Activated T-helper 2 cell treated with anti-CD3 and anti-CD28 coated beads, Interferon-gamma antibody, Interleukin-2, Interleukin-4, amounts not matched to agents 10 μg/mL and 5 μg/mL and 100 μg/mL, durations not matched to agents 14 hours and 24 hours and 36 hours (primary cell): Measurements from ENCODE around the gene F11R. TPM values are rescaled to one million over a fixed set of nuclear protein-coding genes. Genes with fewer than 3 reads are reported as not detected.
"Not testable (repeated sequence)": the region's sequence is repeated elsewhere in the genome, so short reads cannot be mapped to it uniquely, and the experiment has no call there.

ENCODE experiments used
- DNase-seq: peaks from one replicate; pipeline ENCODE4 v3.0.0; 2021; ENCODE audit warnings: low spot score
- H3K27ac Mint-ChIP-seq: one replicate; pipeline ENCODE4 v1.8.0; 2021; ENCODE audit warnings: mixed read lengths
- H3K27me3 Mint-ChIP-seq: one replicate; pipeline ENCODE4 v1.8.0; 2021; ENCODE audit warnings: low read depth, mixed read lengths
- H3K36me3 Mint-ChIP-seq: one replicate; pipeline ENCODE4 v1.8.0; 2021; ENCODE audit warnings: low read depth, mixed read lengths
- H3K4me1 Mint-ChIP-seq: one replicate; pipeline ENCODE4 v1.8.0; 2021; ENCODE audit warnings: low read depth, mixed read lengths
- H3K4me3 Mint-ChIP-seq: one replicate; pipeline ENCODE4 v1.8.0; 2021; ENCODE audit warnings: low read depth, mild to moderate bottlenecking, moderate library complexity, mixed read lengths
- H3K9me3 Mint-ChIP-seq: one replicate; pipeline ENCODE4 v1.8.0; 2021; ENCODE audit warnings: mixed read lengths
- intact Hi-C: fragments of 100-400 bp; cut with micrococcal nuclease; formaldehyde crosslinking; loops from one replicate; pipeline ENCODE4 v1.15.1; 2023
- total RNA-seq: library from RNA; stranded (reverse); gene quantifications from 2 replicates; pipeline ENCODE4 v1.2.3, GENCODE V29; 2022

F11R gene
- total RNA-seq, 1 donor from 2014 or later, result 15.5 TPM

- H3K27ac Mint-ChIP-seq, result peak overlapping the region; percentile 22
- H3K27me3 Mint-ChIP-seq, result no peaks in the 10 kb centered on the region
- peaks cover 44% of the 10 kb centered on the region for H3K36me3 Mint-ChIP-seq
- H3K4me1 Mint-ChIP-seq, result peaks cover 35% of the 10 kb centered on the region
- intact Hi-C loops, result no loop called here
- DNase-seq, result no peak
- peak overlapping the region; percentile 90 for H3K4me3 Mint-ChIP-seq
- no peaks in the 10 kb centered on the region for H3K9me3 Mint-ChIP-seq
These were observed 16.9 kb upstream of the F11R start for GRCh38 chr1:161037661-161038522.

GRCh38 chr1:161033751-161034150, 12.8 kb upstream of the F11R start:
- Mint-ChIP-seq H3K27me3 (no peaks in the 10 kb centered on the region), H3K4me1 (peaks cover 27% of the 10 kb centered on the region), H3K9me3 (no peaks in the 10 kb centered on the region), H3K27ac (no peak overlapping the region), H3K4me3 (no peak overlapping the region), H3K36me3 (peaks cover 27% of the 10 kb centered on the region)
- intact Hi-C loops, result loop anchor here (5.0 kb wide), 1 partner anchor 36 kb away; no protein-coding TSS in a partner anchor
- no peak for DNase-seq

GRCh38 chr1:161032409-161032808, 11.5 kb upstream of the F11R start:
- Mint-ChIP-seq H3K4me3 (peak overlapping the region; percentile 40), H3K27ac (peak overlapping the region; percentile 72), H3K9me3 (no peaks in the 10 kb centered on the region), H3K27me3 (no peaks in the 10 kb centered on the region), H3K4me1 (peaks cover 17% of the 10 kb centered on the region), H3K36me3 (peaks cover 25% of the 10 kb centered on the region)
- no peak for DNase-seq
- intact Hi-C loops, result loop anchor here (1.0 to 5.0 kb wide), 2 partner anchors 19 to 35 kb away; no protein-coding TSS in a partner anchor

- peaks cover 18% of the 10 kb centered on the region for H3K4me1 Mint-ChIP-seq
- DNase-seq, result no peak
- peaks cover 25% of the 10 kb centered on the region for H3K36me3 Mint-ChIP-seq
- no peaks in the 10 kb centered on the region for H3K27me3 Mint-ChIP-seq
- peak overlapping the region; percentile 55 for H3K27ac Mint-ChIP-seq
- peaks cover 4% of the 10 kb centered on the region for H3K9me3 Mint-ChIP-seq
- intact Hi-C loops, result loop anchor here (1.0 to 5.0 kb wide), 2 partner anchors 19 to 35 kb away; no protein-coding TSS in a partner anchor
- no peak overlapping the region for H3K4me3 Mint-ChIP-seq
These were observed 10.9 kb upstream of the F11R start for GRCh38 chr1:161031874-161032273.

GRCh38 chr1:161029466-161029865, 8.5 kb upstream of the F11R start:
- H3K27ac Mint-ChIP-seq, H3K9me3 Mint-ChIP-seq, H3K27me3 Mint-ChIP-seq, DNase-seq, intact Hi-C loops, H3K4me3 Mint-ChIP-seq: not testable (repeated sequence)
- peaks cover 21% of the 10 kb centered on the region for H3K4me1 Mint-ChIP-seq
- peaks cover 27% of the 10 kb centered on the region for H3K36me3 Mint-ChIP-seq

- H3K27me3 Mint-ChIP-seq, H3K9me3 Mint-ChIP-seq, H3K4me3 Mint-ChIP-seq, DNase-seq, intact Hi-C loops: not testable (repeated sequence)
- H3K27ac Mint-ChIP-seq, result peak overlapping the region; percentile 34
- H3K4me1 Mint-ChIP-seq, result peaks cover 15% of the 10 kb centered on the region
- H3K36me3 Mint-ChIP-seq, result peaks cover 23% of the 10 kb centered on the region
These were observed 6.0 kb upstream of the F11R start for GRCh38 chr1:161026954-161027353.

- DNase-seq, H3K27ac Mint-ChIP-seq, H3K27me3 Mint-ChIP-seq, intact Hi-C loops, H3K9me3 Mint-ChIP-seq, H3K36me3 Mint-ChIP-seq: not testable (repeated sequence)
- H3K4me3 Mint-ChIP-seq, result peak overlapping the region; percentile 91
- peaks cover 41% of the 10 kb centered on the region for H3K4me1 Mint-ChIP-seq
These were observed 1.5 kb upstream of the F11R start for GRCh38 chr1:161022432-161022831.

GRCh38 chr1:161021970-161022353, 1.0 kb upstream of the F11R start:
- peaks cover 38% of the 10 kb centered on the region for H3K4me1 Mint-ChIP-seq
- H3K27ac Mint-ChIP-seq, result peak overlapping the region; percentile 83
- no peaks in the 10 kb centered on the region for H3K27me3 Mint-ChIP-seq
- no peak for DNase-seq
- peaks cover 3% of the 10 kb centered on the region for H3K9me3 Mint-ChIP-seq
- H3K4me3 Mint-ChIP-seq, result peak overlapping the region; percentile 91
- H3K36me3 Mint-ChIP-seq, result peaks cover 3% of the 10 kb centered on the region
- intact Hi-C loops, result loop anchor here (1.0 kb wide), 1 partner anchor 9 kb away; no protein-coding TSS in a partner anchor

GRCh38 chr1:161021165-161021969, 415 bp upstream of the F11R start:
- H3K4me1 Mint-ChIP-seq, result peaks cover 38% of the 10 kb centered on the region
- H3K4me3 Mint-ChIP-seq, result peak overlapping the region; percentile 91
- intact Hi-C loops, result loop anchor here (1.0 kb wide), 1 partner anchor 8 kb away; no protein-coding TSS in a partner anchor

GRCh38 chr1:161019751-161020495, 1.0 kb downstream of the F11R start:
- H3K4me1 Mint-ChIP-seq, result peaks cover 36% of the 10 kb centered on the region
- H3K36me3 Mint-ChIP-seq, result no peaks in the 10 kb centered on the region
- no peaks in the 10 kb centered on the region for H3K9me3 Mint-ChIP-seq
- peak overlapping the region; percentile 9 for H3K27ac Mint-ChIP-seq
- no peak for DNase-seq
- intact Hi-C loops, result loop anchor here (1.0 kb wide), 1 partner anchor 25 kb away; the partner anchor contains the start of gene USF1
- no peaks in the 10 kb centered on the region for H3K27me3 Mint-ChIP-seq
- H3K4me3 Mint-ChIP-seq, result peak overlapping the region; percentile 91

More at GRCh38 chr1:161021165-161021969, 415 bp upstream of the F11R start:
- no peaks in the 10 kb centered on the region for H3K9me3 Mint-ChIP-seq
- peak; percentile 74 for DNase-seq
- no peaks in the 10 kb centered on the region for H3K36me3 Mint-ChIP-seq
- no peaks in the 10 kb centered on the region for H3K27me3 Mint-ChIP-seq
- peak overlapping the region; percentile 83 for H3K27ac Mint-ChIP-seq

GRCh38 chr1:161019111-161019660, 1.8 kb downstream of the F11R start:
- peak overlapping the region; percentile 91 for H3K4me3 Mint-ChIP-seq
- H3K9me3 Mint-ChIP-seq, result not testable (repeated sequence)

GRCh38 chr1:161018631-161018930, 2.4 kb downstream of the F11R start:
- no peak for DNase-seq
- no peak overlapping the region for H3K4me3 Mint-ChIP-seq
- no peaks in the 10 kb centered on the region for H3K9me3 Mint-ChIP-seq
- H3K4me1 Mint-ChIP-seq, result peaks cover 43% of the 10 kb centered on the region
- H3K27me3 Mint-ChIP-seq, result no peaks in the 10 kb centered on the region
- no peaks in the 10 kb centered on the region for H3K36me3 Mint-ChIP-seq
- intact Hi-C loops, result no loop called here
- no peak overlapping the region for H3K27ac Mint-ChIP-seq

More at GRCh38 chr1:161019111-161019660, 1.8 kb downstream of the F11R start:
- H3K27me3 Mint-ChIP-seq, H3K27ac Mint-ChIP-seq, H3K36me3 Mint-ChIP-seq, DNase-seq, intact Hi-C loops: not testable (repeated sequence)
- H3K4me1 Mint-ChIP-seq, result peaks cover 38% of the 10 kb centered on the region
